GM20431 (cell line): ENCODE data around the gene BAMBI.

Experiments
- in situ Hi-C: fragments of 300-500 bp; cut with MseI, MboI; formaldehyde crosslinking; loops from one replicate; pipeline ENCODE4 v1.15.0; 2020; ENCODE audit warnings: low sequenced_read_pairs; ENCODE audit not compliant: unreplicated experiment

Gene BAMBI

GRCh38 chr10:28676968-28677887 lies at the start of gene BAMBI:
BAMBI (plus strand) TSS chr10:28677521; CDS start chr10:28677898, 377 bp downstream.
- in situ Hi-C loops = loop anchor here (10.0 kb wide), 1 partner anchor 318 kb away; no protein-coding TSS in a partner anchor

GRCh38 chr10:28628184-28628893 lies 49.0 kb upstream of the BAMBI start:
- in situ Hi-C loops = no loop called here

GRCh38 chr10:28631896-28632583 lies 45.3 kb upstream of the BAMBI start:
- in situ Hi-C loops = no loop called here

- in situ Hi-C loops = no loop called here
These were observed 44.8 kb upstream of the BAMBI start for GRCh38 chr10:28632584-28632945.

GRCh38 chr10:28633750-28634149 lies 43.6 kb upstream of the BAMBI start:
- in situ Hi-C loops = no loop called here

- in situ Hi-C loops = no loop called here
These were observed 40.0 kb upstream of the BAMBI start for GRCh38 chr10:28637346-28637745.

GRCh38 chr10:28638392-28638791 lies 38.9 kb upstream of the BAMBI start:
- in situ Hi-C loops = no loop called here

GRCh38 chr10:28640551-28640950 lies 36.8 kb upstream of the BAMBI start:
- in situ Hi-C loops = no loop called here

- in situ Hi-C loops = no loop called here
These were observed 32.7 kb upstream of the BAMBI start for GRCh38 chr10:28644647-28645046.

GRCh38 chr10:28652106-28652505 lies 25.2 kb upstream of the BAMBI start:
- in situ Hi-C loops = loop anchor here (25.0 kb wide), 1 partner anchor 660 kb away; no protein-coding TSS in a partner anchor

GRCh38 chr10:28652703-28653102 lies 24.6 kb upstream of the BAMBI start:
- in situ Hi-C loops = loop anchor here (25.0 kb wide), 1 partner anchor 660 kb away; no protein-coding TSS in a partner anchor

- in situ Hi-C loops = loop anchor here (25.0 kb wide), 1 partner anchor 653 kb away; no protein-coding TSS in a partner anchor
These were observed 18.5 kb upstream of the BAMBI start for GRCh38 chr10:28658824-28659223.

GRCh38 chr10:28661035-28661434 lies 16.3 kb upstream of the BAMBI start:
- in situ Hi-C loops = loop anchor here (10.0 to 25.0 kb wide), 2 partner anchors 454 to 651 kb away; no protein-coding TSS in a partner anchor

- in situ Hi-C loops = loop anchor here (10.0 to 25.0 kb wide), 2 partner anchors 451 to 649 kb away; no protein-coding TSS in a partner anchor
These were observed 13.5 kb upstream of the BAMBI start for GRCh38 chr10:28663576-28664368.

GRCh38 chr10:28664369-28664740 lies 13.0 kb upstream of the BAMBI start:
- in situ Hi-C loops = loop anchor here (10.0 to 25.0 kb wide), 2 partner anchors 450 to 648 kb away; no protein-coding TSS in a partner anchor

GRCh38 chr10:28666751-28667467 lies 10.4 kb upstream of the BAMBI start:
- in situ Hi-C loops = loop anchor here (10.0 to 25.0 kb wide), 2 partner anchors 448 to 645 kb away; no protein-coding TSS in a partner anchor

GRCh38 chr10:28668363-28669226 lies 8.7 kb upstream of the BAMBI start:
- in situ Hi-C loops = loop anchor here (10.0 to 25.0 kb wide), 2 partner anchors 446 to 644 kb away; no protein-coding TSS in a partner anchor
